GM23338 (cell line): ENCODE results near the gene HECTD2. TPM values are rescaled to one million over a fixed set of nuclear protein-coding genes. Genes with fewer than 3 reads are reported as not detected.

ENCODE experiments used
- ATAC-seq: fragments of 200-7000 bp; cut with Tn5 transposase; 3 replicates; pipeline ENCODE4 v1.9.1; 2020
- DNase-seq: peaks from one replicate; pipeline ENCODE4 v3.0.0-alpha.2; 2015; ENCODE audit warnings: low spot score
- H2AFZ ChIP-seq: fragments of 200-600 bp; sonication (generic); 2 replicates; pipeline ENCODE4 v1.8.0; 2016; ENCODE audit warnings: antibody characterized with exemption, mild to moderate bottlenecking, moderate library complexity
- H3F3A ChIP-seq: fragments of 200-600 bp; sonication (generic); replicated peaks from 2 replicates; pipeline ENCODE4 v1.8.0; 2017; ENCODE audit warnings: antibody characterized with exemption, mixed run types, low read depth
- H3K27ac ChIP-seq: fragments of 200-600 bp; sonication (generic); 2 replicates; pipeline ENCODE4 v1.6.1; 2016; ENCODE audit warnings: low read depth
- H3K27me3 ChIP-seq: fragments of 200-600 bp; sonication (generic); 2 replicates; pipeline ENCODE4 v1.8.0; 2016; ENCODE audit warnings: mild to moderate bottlenecking, mixed run types, moderate library complexity; ENCODE audit not compliant: insufficient read depth
- H3K36me3 ChIP-seq: fragments of 200-600 bp; sonication (generic); 2 replicates; pipeline ENCODE4 v1.8.0; 2016; ENCODE audit warnings: mild to moderate bottlenecking; ENCODE audit not compliant: insufficient read depth
- H3K4me1 ChIP-seq: fragments of 200-600 bp; sonication (generic); 2 replicates; pipeline ENCODE4 v1.8.0; 2016; ENCODE audit warnings: mild to moderate bottlenecking, moderate library complexity; ENCODE audit not compliant: insufficient read depth
- H3K4me2 ChIP-seq: fragments of 200-600 bp; sonication (generic); 2 replicates; pipeline ENCODE4 v1.7.1; 2017; ENCODE audit warnings: mixed run types
- H3K4me3 ChIP-seq: fragments of 200-600 bp; sonication (generic); 2 replicates; pipeline ENCODE4 v1.6.1; 2016; ENCODE audit warnings: mixed run types
- H3K79me2 ChIP-seq: fragments of 200-600 bp; sonication (generic); replicated peaks from 2 replicates; pipeline ENCODE4 v1.8.0; 2017; ENCODE audit warnings: mild to moderate bottlenecking; ENCODE audit not compliant: insufficient read depth
- H3K9me2 ChIP-seq: fragments of 200-600 bp; sonication (generic); 2 replicates; pipeline ENCODE4 v1.8.0; 2017; ENCODE audit not compliant: insufficient read depth
- H4K20me1 ChIP-seq: fragments of 200-600 bp; sonication (generic); replicated peaks from 2 replicates; pipeline ENCODE4 v1.8.0; 2017; ENCODE audit warnings: mild to moderate bottlenecking; ENCODE audit not compliant: insufficient read depth
- H3K27ac Mint-ChIP-seq: 2 replicates; pipeline ENCODE4 v1.8.0; 2020; ENCODE audit warnings: inconsistent platforms, mild to moderate bottlenecking, moderate library complexity, mixed read lengths
- H3K27me3 Mint-ChIP-seq: 3 replicates; pipeline ENCODE4 v1.8.0; 2022; ENCODE audit warnings: low read depth, mild to moderate bottlenecking, moderate library complexity, mixed read lengths, inconsistent platforms; ENCODE audit not compliant: insufficient read depth, poor library complexity
- H3K36me3 Mint-ChIP-seq: 3 replicates; pipeline ENCODE4 v1.8.0; 2021; ENCODE audit warnings: low read depth, mild to moderate bottlenecking, inconsistent platforms, moderate library complexity, mixed read lengths
- H3K4me1 Mint-ChIP-seq: 3 replicates; pipeline ENCODE4 v1.8.0; 2020; ENCODE audit warnings: mild to moderate bottlenecking, inconsistent platforms, mixed read lengths
- H3K4me3 Mint-ChIP-seq: 3 replicates; pipeline ENCODE4 v1.8.0; 2021; ENCODE audit warnings: moderate library complexity, mild to moderate bottlenecking, inconsistent platforms, mixed read lengths
- H3K9me3 Mint-ChIP-seq: 3 replicates; pipeline ENCODE4 v1.8.0; 2020; ENCODE audit warnings: moderate library complexity, mild to moderate bottlenecking, inconsistent platforms, mixed read lengths
- CREB1 ChIP-seq: fragments of 250-450 bp; sonication (Bioruptor Pico); IDR thresholded peaks from 2 replicates; pipeline ENCODE4 v1.5.0; 2020; ENCODE audit warnings: low read depth, mild to moderate bottlenecking, moderate library complexity
- CTCF ChIP-seq, 2 experiments: fragments of 200-600 bp in 1 of 2; sonication (generic) in 1 of 2; conservative IDR thresholded peaks; 2 replicates each; pipeline versions ENCODE4 v1.5.1 to v1.6.1; 2016 to 2017; ENCODE audit warnings: antibody characterized with exemption in 2 of 2, low read depth in 2 of 2, mild to moderate bottlenecking in 2 of 2, moderate library complexity in 1 of 2
- ETS1 ChIP-seq: IDR thresholded peaks from 2 replicates; pipeline ENCODE4 v1.6.1; 2016; ENCODE audit warnings: antibody characterized with exemption
- JUNB ChIP-seq: IDR thresholded peaks from one replicate; pipeline ENCODE4 v1.6.1; 2016; ENCODE audit warnings: antibody characterized with exemption; ENCODE audit not compliant: unreplicated experiment
- NANOG ChIP-seq: IDR thresholded peaks from 2 replicates; pipeline ENCODE4 v1.6.1; 2016; ENCODE audit warnings: antibody characterized with exemption, borderline replicate concordance
- STAT1 ChIP-seq: IDR thresholded peaks from one replicate; pipeline ENCODE4 v1.6.1; 2016; ENCODE audit warnings: antibody characterized with exemption; ENCODE audit not compliant: unreplicated experiment
- ZNF114 ChIP-seq: fragments of 250-450 bp; sonication (Bioruptor Pico); IDR thresholded peaks from 2 replicates; pipeline ENCODE4 v1.5.0; 2020; ENCODE audit warnings: mild to moderate bottlenecking, moderate library complexity
- ZNF331 ChIP-seq: fragments of 250-450 bp; sonication (Bioruptor Pico); IDR thresholded peaks from 2 replicates; pipeline ENCODE4 v1.5.0; 2020; ENCODE audit warnings: low read depth, mild to moderate bottlenecking, moderate library complexity
- polyA plus RNA-seq: library from polyadenylated mRNA; unstranded; fragments of >200 nt; fragmentation: Nextera tagmentation; extraction: Ambion mirVana; gene quantifications from 2 replicates; pipeline ENCODE4 v1.2.1, GENCODE V29; 2016
- total RNA-seq: library from RNA; depleted of rRNA; stranded (reverse); fragments of >200 nt; shearing (Covaris generic); gene quantifications from 2 replicates; pipeline ENCODE4 v1.2.3, GENCODE V29; 2014

HECTD2 gene
- total and polyA plus RNA-seq, 2 experiments from 2014 or later, result 8.5 to 14.4 TPM

GRCh38 chr10:91545838-91546237 is 135.7 kb downstream of the HECTD2 start (continued):
- TF ChIP-seq CREB1 (CRISPR knock-in tag), result no peak
- TF ChIP-seq ETS1, result no peak
- TF ChIP-seq CTCF (conservative IDR thresholded peaks at IDR 0.05; ENCODE audit: low read depth in 2 of 2), result no peak
- TF ChIP-seq NANOG, result no peak
- TF ChIP-seq JUNB, result no peak

GRCh38 chr10:91549262-91549661 is 139.1 kb downstream of the HECTD2 start:
- Mint-ChIP-seq H3K27me3 (no peaks in the 10 kb centered on the region), H3K9me3 (no peaks in the 10 kb centered on the region), H3K4me3 (no peak overlapping the region), H3K27ac (no peak overlapping the region), H3K4me1 (peaks cover 6% of the 10 kb centered on the region; the same call in 2 of the 3 replicates), H3K36me3 (no peaks in the 10 kb centered on the region)
- no peaks in the 10 kb centered on the region; the same call in 1 of the 2 replicates for H3K4me1 ChIP-seq
- H3K79me2 ChIP-seq, result no peaks in the 10 kb centered on the region
- no peaks in the 10 kb centered on the region for H3K27me3 ChIP-seq
- no peak overlapping the region for H3K27ac ChIP-seq
- 0 out of 2 replicates have a peak, but pooled peaks cover 3% of the 10 kb centered on the region for H3K9me2 ChIP-seq
- no peaks in the 10 kb centered on the region for H3F3A ChIP-seq
- ATAC-seq, result no peak
- no peak overlapping the region for H3K4me3 ChIP-seq
- TF ChIP-seq CTCF (conservative IDR thresholded peaks at IDR 0.05; ENCODE audit: low read depth in 2 of 2), result no peak
- TF ChIP-seq ZNF331 (CRISPR knock-in tag), result no peak
- no peak for TF ChIP-seq ZNF114 (CRISPR knock-in tag)
- TF ChIP-seq ETS1, result no peak
- no peak for TF ChIP-seq STAT1
- no peak for TF ChIP-seq JUNB
- TF ChIP-seq CREB1 (CRISPR knock-in tag), result no peak
- H2AFZ ChIP-seq, result no peak overlapping the region
- H4K20me1 ChIP-seq, result no peaks in the 10 kb centered on the region
- no peaks in the 10 kb centered on the region for H3K36me3 ChIP-seq
- H3K4me2 ChIP-seq, result no peak overlapping the region
- no peak for DNase-seq
